Right atrium auricular region (tissue), 2 donors: ENCODE measurements around the gene OSGEPL1. TPM values are rescaled to one million over a fixed set of nuclear protein-coding genes. Genes with fewer than 3 reads are reported as not detected.

Experiments used
- DNase-seq: peaks from one replicate; pipeline ENCODE4 v3.0.0-alpha.2; 2019; ENCODE audit warnings: low spot score
- H3K27ac ChIP-seq, 2 donors: fragments of 200-600 bp; sonication (generic); 1 replicate in 1 of 2; 2 replicates in 1 of 2; pipeline ENCODE4 v1.5.1; 2016 to 2019
- H3K27me3 ChIP-seq, 2 donors: fragments of 200-600 bp; sonication (generic); one replicate each; pipeline versions ENCODE4 v1.5.1 to v1.6.0; 2017 to 2019
- H3K36me3 ChIP-seq: fragments of 200-600 bp; sonication (generic); one replicate; pipeline ENCODE4 v1.5.1; 2016
- H3K4me1 ChIP-seq, 2 donors: fragments of 200-600 bp; sonication (generic); one replicate each; pipeline versions ENCODE4 v1.5.1 to v1.6.0; 2017 to 2019
- H3K4me3 ChIP-seq, 2 donors: fragments of 200-600 bp; sonication (generic); 1 replicate in 1 of 2; 2 replicates in 1 of 2; pipeline ENCODE4 v1.5.1; 2017 to 2019; ENCODE audit warnings: mild to moderate bottlenecking in 1 of 2, moderate library complexity in 1 of 2
- H3K9me3 ChIP-seq, 2 donors: fragments of 200-600 bp; sonication (generic); one replicate each; pipeline ENCODE4 v1.5.1; 2019
- CTCF ChIP-seq, 2 donors: fragments of 200-600 bp; sonication (generic); IDR thresholded peaks; one replicate each; pipeline ENCODE4 v1.5.1; 2019; ENCODE audit warnings: antibody characterized with exemption in 2 of 2
- total RNA-seq, 2 donors: library from RNA; depleted of rRNA; stranded (reverse); fragments of >200 nt; gene quantifications; one replicate each; pipeline ENCODE4 v1.1.0, GENCODE V29; 2016

OSGEPL1 gene
- total RNA-seq, 2 donors from 2014 or later: 5.3 to 8.1 TPM

- Histone ChIP-seq H3K36me3 (peaks cover 41% of the 10 kb centered on the region), H3K4me1 (peaks cover 0 to 38% of the 10 kb centered on the region in 2 donors), H3K27ac (peak overlapping the region; percentile 96), H3K27me3 (no peaks in the 10 kb centered on the region), H3K4me3 (peak overlapping the region; percentile 68 to 71), H3K9me3 (no peaks in the 10 kb centered on the region)
- TF ChIP-seq CTCF (IDR thresholded peaks at IDR 0.05): no peak
- DNase-seq: no peak
Observed at GRCh38 chr2:189783451-189783926, 20.9 kb upstream of the OSGEPL1 start.

GRCh38 chr2:189782221-189782671 is 19.7 kb upstream of the OSGEPL1 start:
- TF ChIP-seq CTCF (IDR thresholded peaks at IDR 0.05): no peak
- Histone ChIP-seq H3K9me3 (no peaks in the 10 kb centered on the region), H3K4me1 (peaks cover 0 to 38% of the 10 kb centered on the region in 2 donors), H3K4me3 (peak overlapping the region in 1 of 2 donors; percentile 68), H3K36me3 (peaks cover 43% of the 10 kb centered on the region), H3K27me3 (no peaks in the 10 kb centered on the region), H3K27ac (peak overlapping the region; percentile 96)
- no peak for DNase-seq

- Histone ChIP-seq H3K27me3 (no peaks in the 10 kb centered on the region), H3K4me3 (no peak overlapping the region), H3K36me3 (peaks cover 48% of the 10 kb centered on the region), H3K4me1 (no peaks in the 10 kb centered on the region), H3K27ac (no peak overlapping the region), H3K9me3 (no peaks in the 10 kb centered on the region)
- DNase-seq: no peak
- TF ChIP-seq CTCF (IDR thresholded peaks at IDR 0.05): no peak
Observed at GRCh38 chr2:189772212-189772611, 9.6 kb upstream of the OSGEPL1 start.

GRCh38 chr2:189770590-189771322 is 8.2 kb upstream of the OSGEPL1 start:
- Histone ChIP-seq H3K27me3 (no peaks in the 10 kb centered on the region), H3K36me3 (peaks cover 45% of the 10 kb centered on the region), H3K27ac (no peak overlapping the region), H3K9me3 (no peaks in the 10 kb centered on the region), H3K4me3 (no peak overlapping the region), H3K4me1 (no peaks in the 10 kb centered on the region)
- no peak for DNase-seq
- no peak for TF ChIP-seq CTCF (IDR thresholded peaks at IDR 0.05)

- no peaks in the 10 kb centered on the region for H3K27me3 ChIP-seq
- H3K36me3 ChIP-seq: peaks cover 7% of the 10 kb centered on the region
- no peak for DNase-seq
- H3K4me3 ChIP-seq: no peak overlapping the region
- peaks cover 0 to 15% of the 10 kb centered on the region in 2 donors for H3K4me1 ChIP-seq
- H3K27ac ChIP-seq: no peak overlapping the region
- no peaks in the 10 kb centered on the region for H3K9me3 ChIP-seq
- no peak for TF ChIP-seq CTCF (IDR thresholded peaks at IDR 0.05)
Observed at GRCh38 chr2:189763908-189764661, 1.5 kb upstream of the OSGEPL1 start.
